Measurements from ENCODE around the gene ANAPC2. TPM values are rescaled to one million over a fixed set of nuclear protein-coding genes. Genes with fewer than 3 reads are reported as not detected.
A peak's percentile ranks its signal among the peaks of the same experiment; 100 is the strongest.

ANAPC2 gene
- total RNA-seq, 1 donor from 2014 or later = 38.2 TPM

- ATAC-seq (no peak), DNase-seq (no peak)
- intact Hi-C loops (cut with micrococcal nuclease) = no loop called here
Observed at GRCh38 chr9:137228506-137228967, 40.2 kb upstream of the ANAPC2 start.

- ATAC-seq = no peak
- DNase-seq = no peak
- intact Hi-C loops (cut with micrococcal nuclease) = no loop called here
Observed at GRCh38 chr9:137227853-137228505, 39.6 kb upstream of the ANAPC2 start.

- peak; percentile 86 for DNase-seq
- intact Hi-C loops (cut with micrococcal nuclease) = no loop called here
- ATAC-seq = peak; percentile 32
Observed at GRCh38 chr9:137227054-137227852, 38.9 kb upstream of the ANAPC2 start, which contains the start of gene RNF224. TSS of gene RNF224 (plus strand) at chr9:137227502. CDS start at chr9:137228336, 834 bp downstream.

GRCh38 chr9:137226338-137227053 lies 38.1 kb upstream of the ANAPC2 start:
- no peak for DNase-seq
- intact Hi-C loops (cut with micrococcal nuclease) = no loop called here
- ATAC-seq = no peak

GRCh38 chr9:137225699-137226331 lies 37.5 kb upstream of the ANAPC2 start:
- ATAC-seq (no peak), DNase-seq (no peak)
- intact Hi-C loops (cut with micrococcal nuclease) = no loop called here

GRCh38 chr9:137224830-137225694 lies 36.7 kb upstream of the ANAPC2 start, which contains the start of gene CYSRT1:
TSS of gene CYSRT1 (plus strand) at chr9:137225174. CDS start at chr9:137225622, 448 bp downstream.
- no peak for DNase-seq
- ATAC-seq = no peak
- intact Hi-C loops (cut with micrococcal nuclease) = no loop called here

- peak; percentile 90 for ATAC-seq
- intact Hi-C loops (cut with micrococcal nuclease) = no loop called here
- DNase-seq = peak; percentile 98
Observed at GRCh38 chr9:137223078-137223970, 35.0 kb upstream of the ANAPC2 start.

- peak; percentile 60 for DNase-seq
- ATAC-seq = peak; percentile 5
- intact Hi-C loops (cut with micrococcal nuclease) = no loop called here
Observed at GRCh38 chr9:137222190-137223077, 34.1 kb upstream of the ANAPC2 start, which contains the start of gene RNF208. TSS of gene RNF208 (minus strand) at chr9:137222240. CDS start at chr9:137221212, 1,028 bp downstream.

- intact Hi-C loops (cut with micrococcal nuclease) = no loop called here
- DNase-seq (no peak), ATAC-seq (no peak)
Observed at GRCh38 chr9:137221506-137222111, 33.2 kb upstream of the ANAPC2 start.

GRCh38 chr9:137221095-137221505 lies 32.7 kb upstream of the ANAPC2 start:
- DNase-seq (no peak), ATAC-seq (no peak)
- intact Hi-C loops (cut with micrococcal nuclease) = no loop called here

- intact Hi-C loops (cut with micrococcal nuclease) = no loop called here
- DNase-seq (no peak), ATAC-seq (no peak)
Observed at GRCh38 chr9:137220317-137221094, 32.1 kb upstream of the ANAPC2 start.

- no peak for ATAC-seq
- no peak for DNase-seq
- intact Hi-C loops (cut with micrococcal nuclease) = no loop called here
Observed at GRCh38 chr9:137219757-137220316, 31.5 kb upstream of the ANAPC2 start.

GRCh38 chr9:137218754-137219271 lies 30.5 kb upstream of the ANAPC2 start:
- ATAC-seq (peak; percentile 17), DNase-seq (no peak)
- intact Hi-C loops (cut with micrococcal nuclease) = no loop called here

GRCh38 chr9:137218212-137218753 lies 29.9 kb upstream of the ANAPC2 start:
- no peak for ATAC-seq
- intact Hi-C loops (cut with micrococcal nuclease) = no loop called here
- no peak for DNase-seq

Measured in left ventricle myocardium superior (tissue), 1 donor.